ENCODE data around the gene NPBWR2.

The NPBWR2 gene

GRCh38 chr20:64116016-64116415 is 8.7 kb upstream of the NPBWR2 start:
- Histone ChIP-seq H3K36me3 (ENCODE audit: insufficient read depth, low read length) (no peaks in the 10 kb centered on the region), H3K4me1 (ENCODE audit: insufficient read depth, low read length) (peaks cover 5% of the 10 kb centered on the region; the same call in 1 of the 2 replicates), H3K9ac (ENCODE audit: low read depth, low read length) (no peak overlapping the region), H3K9me3 (ENCODE audit: control insufficient read depth, insufficient read depth, low read length) (no peaks in the 10 kb centered on the region)

- Histone ChIP-seq H3K9me3 (ENCODE audit: control insufficient read depth, insufficient read depth, low read length) (no peaks in the 10 kb centered on the region), H3K36me3 (ENCODE audit: insufficient read depth, low read length) (no peaks in the 10 kb centered on the region), H3K9ac (ENCODE audit: low read depth, low read length) (no peak overlapping the region), H3K4me1 (ENCODE audit: insufficient read depth, low read length) (0 out of 2 replicates have a peak, but pooled peaks cover 5% of the 10 kb centered on the region)
Measured at GRCh38 chr20:64115171-64115911, 8.0 kb upstream of the NPBWR2 start.

GRCh38 chr20:64114356-64114971 is 7.1 kb upstream of the NPBWR2 start:
- Histone ChIP-seq H3K9me3 (ENCODE audit: control insufficient read depth, insufficient read depth, low read length) (no peaks in the 10 kb centered on the region), H3K4me1 (ENCODE audit: insufficient read depth, low read length) (no peaks in the 10 kb centered on the region), H3K36me3 (ENCODE audit: insufficient read depth, low read length) (no peaks in the 10 kb centered on the region), H3K9ac (ENCODE audit: low read depth, low read length) (no peak overlapping the region)

- H3K9me3 ChIP-seq (ENCODE audit: control insufficient read depth, insufficient read depth, low read length) = no peaks in the 10 kb centered on the region
- H3K4me1 ChIP-seq (ENCODE audit: insufficient read depth, low read length) = no peaks in the 10 kb centered on the region
- H3K36me3 ChIP-seq (ENCODE audit: insufficient read depth, low read length) = no peaks in the 10 kb centered on the region
- H3K9ac ChIP-seq (ENCODE audit: low read depth, low read length) = no peak overlapping the region
Measured at GRCh38 chr20:64113796-64114355, 6.5 kb upstream of the NPBWR2 start.

GRCh38 chr20:64113444-64113775 is 6.0 kb upstream of the NPBWR2 start:
- Histone ChIP-seq H3K9ac (ENCODE audit: low read depth, low read length) (no peak overlapping the region), H3K4me1 (ENCODE audit: insufficient read depth, low read length) (no peaks in the 10 kb centered on the region), H3K36me3 (ENCODE audit: insufficient read depth, low read length) (no peaks in the 10 kb centered on the region)

GRCh38 chr20:64112691-64113443 is 5.5 kb upstream of the NPBWR2 start:
- Histone ChIP-seq H3K9ac (ENCODE audit: low read depth, low read length) (no peak overlapping the region), H3K4me1 (ENCODE audit: insufficient read depth, low read length) (no peaks in the 10 kb centered on the region), H3K9me3 (ENCODE audit: control insufficient read depth, insufficient read depth, low read length) (no peaks in the 10 kb centered on the region), H3K36me3 (ENCODE audit: insufficient read depth, low read length) (no peaks in the 10 kb centered on the region)

More at GRCh38 chr20:64113444-64113775, 6.0 kb upstream of the NPBWR2 start:
- no peaks in the 10 kb centered on the region for H3K9me3 ChIP-seq (ENCODE audit: control insufficient read depth, insufficient read depth, low read length)

GRCh38 chr20:64111841-64112641 is 4.7 kb upstream of the NPBWR2 start:
- no peaks in the 10 kb centered on the region; the same call in 1 of the 2 replicates for H3K4me1 ChIP-seq (ENCODE audit: insufficient read depth, low read length)
- no peak overlapping the region for H3K9ac ChIP-seq (ENCODE audit: low read depth, low read length)
- H3K9me3 ChIP-seq (ENCODE audit: control insufficient read depth, insufficient read depth, low read length) = no peaks in the 10 kb centered on the region
- no peaks in the 10 kb centered on the region for H3K36me3 ChIP-seq (ENCODE audit: insufficient read depth, low read length)

- no peaks in the 10 kb centered on the region; the same call in 1 of the 2 replicates for H3K4me1 ChIP-seq (ENCODE audit: insufficient read depth, low read length)
Measured at GRCh38 chr20:64110411-64111068, 3.2 kb upstream of the NPBWR2 start.

GRCh38 chr20:64109831-64110391 is 2.5 kb upstream of the NPBWR2 start:
- Histone ChIP-seq H3K9me3 (ENCODE audit: control insufficient read depth, insufficient read depth, low read length) (no peaks in the 10 kb centered on the region), H3K36me3 (ENCODE audit: insufficient read depth, low read length) (no peaks in the 10 kb centered on the region), H3K4me1 (ENCODE audit: insufficient read depth, low read length) (no peaks in the 10 kb centered on the region; the same call in 1 of the 2 replicates), H3K9ac (ENCODE audit: low read depth, low read length) (no peak overlapping the region)

More at GRCh38 chr20:64110411-64111068, 3.2 kb upstream of the NPBWR2 start:
- Histone ChIP-seq H3K9me3 (ENCODE audit: control insufficient read depth, insufficient read depth, low read length) (no peaks in the 10 kb centered on the region), H3K9ac (ENCODE audit: low read depth, low read length) (no peak overlapping the region), H3K36me3 (ENCODE audit: insufficient read depth, low read length) (no peaks in the 10 kb centered on the region)

GRCh38 chr20:64108731-64109681 is 1.6 kb upstream of the NPBWR2 start:
- no peaks in the 10 kb centered on the region; the same call in none of the 2 replicates for H3K4me1 ChIP-seq (ENCODE audit: insufficient read depth, low read length)
- H3K36me3 ChIP-seq (ENCODE audit: insufficient read depth, low read length) = no peaks in the 10 kb centered on the region
- no peak overlapping the region for H3K9ac ChIP-seq (ENCODE audit: low read depth, low read length)
- H3K9me3 ChIP-seq (ENCODE audit: control insufficient read depth, insufficient read depth, low read length) = no peaks in the 10 kb centered on the region

- no peaks in the 10 kb centered on the region; the same call in none of the 2 replicates for H3K4me1 ChIP-seq (ENCODE audit: insufficient read depth, low read length)
- H3K36me3 ChIP-seq (ENCODE audit: insufficient read depth, low read length) = no peaks in the 10 kb centered on the region
- H3K9me3 ChIP-seq (ENCODE audit: control insufficient read depth, insufficient read depth, low read length) = no peaks in the 10 kb centered on the region
- no peak overlapping the region for H3K9ac ChIP-seq (ENCODE audit: low read depth, low read length)
Measured at GRCh38 chr20:64107736-64108457, 532 bp upstream of the NPBWR2 start.

- Histone ChIP-seq H3K36me3 (ENCODE audit: insufficient read depth, low read length) (no peaks in the 10 kb centered on the region), H3K9me3 (ENCODE audit: control insufficient read depth, insufficient read depth, low read length) (no peaks in the 10 kb centered on the region), H3K9ac (ENCODE audit: low read depth, low read length) (no peak overlapping the region), H3K4me1 (ENCODE audit: insufficient read depth, low read length) (no peaks in the 10 kb centered on the region; the same call in none of the 2 replicates)
Measured at GRCh38 chr20:64106435-64106961, 867 bp downstream of the NPBWR2 start.

Data from ES-I3 (cell line).